SW480 (cell line): ENCODE data around the gene PZP.

Source experiments
- DNase-seq: peaks from one replicate; pipeline ENCODE4 v3.0.0-alpha.2; 2016; ENCODE audit warnings: low spot score

Gene PZP

DNA sequence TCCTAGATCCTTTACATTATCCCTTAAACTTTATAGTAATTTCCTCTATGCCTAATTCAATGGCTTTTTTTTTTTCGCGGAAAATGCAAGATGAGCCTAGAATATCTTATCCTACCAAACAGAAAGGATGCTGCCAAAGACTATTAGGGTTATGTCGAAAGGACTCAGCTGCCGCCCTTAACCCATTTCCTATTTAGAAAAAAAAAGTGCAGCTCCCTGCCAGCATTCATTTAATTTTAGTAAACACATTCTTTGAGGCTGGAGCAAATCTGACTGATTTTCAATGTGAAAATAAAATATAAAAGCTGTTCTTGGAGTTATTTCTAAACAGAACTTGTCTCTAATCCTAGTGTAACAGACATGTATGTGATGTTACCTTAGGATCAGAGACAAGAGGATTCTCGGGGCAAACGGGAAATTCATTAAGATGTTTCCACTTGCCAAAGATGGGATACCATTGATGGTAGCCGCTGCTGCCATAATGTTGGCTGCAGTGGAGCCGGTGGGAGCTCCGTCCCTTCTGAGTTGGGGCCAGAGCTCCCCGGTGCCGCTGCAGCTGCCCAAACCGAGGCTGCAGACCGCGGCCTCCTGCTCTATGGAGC, 84.3 kb downstream of the PZP start:
- no peak for DNase-seq

DNA sequence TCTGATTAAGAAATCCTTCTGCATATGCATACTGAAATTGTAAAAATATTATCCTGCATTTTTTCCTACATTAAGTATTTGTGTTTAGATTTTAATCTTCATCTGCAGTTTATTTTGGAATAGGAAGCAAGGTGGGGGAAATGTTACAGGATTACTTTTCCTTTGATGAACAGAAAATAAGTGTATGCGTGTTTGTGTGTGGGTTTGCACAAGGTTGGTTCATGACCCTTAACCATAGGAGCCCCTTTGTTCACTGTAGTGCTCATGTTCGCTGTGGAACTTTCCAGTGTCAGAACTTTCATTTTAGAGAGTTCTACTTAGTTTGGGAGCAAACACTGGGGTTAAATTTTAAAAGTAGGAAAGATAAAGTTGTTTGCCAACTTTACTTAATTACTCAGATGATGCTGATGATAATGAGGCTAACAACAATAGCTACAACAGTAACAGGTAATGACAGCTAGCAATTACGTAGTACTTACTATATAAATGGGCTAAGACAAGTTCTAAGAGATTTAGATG, 86.0 kb downstream of the PZP start:
- DNase-seq: peak; percentile 20

DNA sequence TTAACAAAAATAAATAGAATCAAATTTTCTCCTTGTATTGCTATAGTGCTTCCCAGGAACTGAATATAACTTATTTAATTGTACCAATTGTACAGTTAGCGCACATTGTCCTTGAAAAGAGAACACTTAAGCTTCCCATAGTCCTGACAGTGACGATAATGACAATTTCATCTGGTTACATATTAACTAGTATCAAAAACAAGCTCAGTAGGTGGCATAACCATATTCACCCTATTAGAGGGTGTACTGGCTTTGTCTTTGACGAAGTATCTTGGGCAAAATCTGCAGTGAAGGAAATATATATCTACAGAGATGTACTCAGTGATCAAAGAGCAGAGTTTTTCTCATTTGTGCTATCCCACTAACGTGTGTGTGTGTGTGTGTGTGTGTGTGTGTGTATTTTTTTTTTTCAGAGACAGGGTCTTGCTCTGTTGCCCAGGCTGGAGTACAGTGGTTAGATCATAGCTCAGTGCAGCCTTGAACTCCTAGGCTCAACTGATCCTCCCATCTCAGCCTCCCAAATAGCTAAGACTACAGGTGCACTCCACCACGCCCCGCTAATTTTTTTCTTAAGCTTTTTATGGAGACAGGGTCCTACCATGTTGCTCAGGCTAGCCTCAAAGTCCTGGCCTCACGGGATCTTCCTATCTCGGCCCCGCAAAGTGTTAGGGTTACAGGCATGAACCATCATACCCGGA, 87.6 kb downstream of the PZP start:
- peak; percentile 26 for DNase-seq

- no peak for DNase-seq
Measured at GRCh38 chr12:9118158-9118557, 90.0 kb downstream of the PZP start.

GRCh38 chr12:9115731-9116559, 92.2 kb downstream of the PZP start, which contains the start of gene A2M:
TSS of gene A2M (minus strand) at chr12:9115919. CDS start at chr12:9115849, 70 bp downstream.
- peak; percentile 18 for DNase-seq

DNA sequence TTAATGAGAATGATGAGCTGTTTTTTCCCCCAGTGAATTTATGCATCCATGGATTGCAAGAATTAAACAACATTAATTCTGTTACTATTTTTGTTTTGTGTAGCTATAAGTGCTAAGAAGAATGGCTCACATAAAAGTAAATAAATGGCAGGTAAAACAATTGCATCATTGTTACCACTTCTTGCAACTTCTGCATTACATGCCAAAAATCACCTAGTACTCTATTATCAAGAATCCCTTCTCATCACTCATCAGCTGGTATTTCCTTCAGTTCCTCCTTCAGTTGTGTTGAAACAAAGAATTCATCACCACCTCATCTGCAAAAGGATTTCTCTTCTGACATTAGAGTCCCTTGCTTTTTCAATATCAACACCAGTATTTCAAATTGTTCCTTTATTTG, 93.2 kb downstream of the PZP start:
- no peak for DNase-seq

GRCh38 chr12:9113987-9114309, 94.2 kb downstream of the PZP start:
- no peak for DNase-seq

GRCh38 chr12:9113296-9113986, 94.8 kb downstream of the PZP start:
- DNase-seq: no peak

DNA sequence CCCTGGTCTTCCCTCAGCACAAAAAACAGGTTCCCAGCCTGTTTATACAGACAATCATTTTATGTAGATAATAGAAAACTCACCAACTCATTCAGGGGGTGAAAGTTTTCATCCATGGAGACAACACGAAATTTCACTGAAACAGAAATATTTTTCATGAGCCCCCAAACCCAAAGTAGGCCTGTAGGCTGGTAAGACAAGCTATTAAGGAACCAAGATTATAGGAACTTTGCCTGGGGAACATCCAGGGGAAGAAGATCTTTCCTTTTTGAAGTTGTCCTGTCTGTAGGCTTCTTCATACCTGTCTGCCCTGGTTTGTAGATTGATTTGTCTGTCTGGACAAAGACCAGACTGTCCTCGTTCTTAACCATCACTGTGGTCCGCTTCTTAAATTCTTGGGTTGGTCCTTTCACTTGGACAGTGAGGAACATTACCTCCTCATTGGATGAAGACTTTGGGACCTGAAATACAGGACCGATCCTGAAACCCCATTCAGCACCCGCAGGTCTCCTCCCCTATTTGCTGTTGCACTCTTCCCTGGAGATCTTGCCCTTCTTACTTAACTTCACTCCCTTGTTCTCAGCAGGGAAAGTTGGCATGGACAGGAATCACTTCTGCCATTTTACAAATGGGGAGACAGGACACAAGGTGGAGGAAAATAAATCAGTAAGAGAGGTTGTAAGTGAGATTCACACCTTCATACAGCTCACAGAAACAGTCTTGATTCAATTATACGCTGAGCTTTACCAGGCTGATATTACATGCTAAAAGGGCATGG, 95.9 kb downstream of the PZP start:
- DNase-seq: no peak

DNA sequence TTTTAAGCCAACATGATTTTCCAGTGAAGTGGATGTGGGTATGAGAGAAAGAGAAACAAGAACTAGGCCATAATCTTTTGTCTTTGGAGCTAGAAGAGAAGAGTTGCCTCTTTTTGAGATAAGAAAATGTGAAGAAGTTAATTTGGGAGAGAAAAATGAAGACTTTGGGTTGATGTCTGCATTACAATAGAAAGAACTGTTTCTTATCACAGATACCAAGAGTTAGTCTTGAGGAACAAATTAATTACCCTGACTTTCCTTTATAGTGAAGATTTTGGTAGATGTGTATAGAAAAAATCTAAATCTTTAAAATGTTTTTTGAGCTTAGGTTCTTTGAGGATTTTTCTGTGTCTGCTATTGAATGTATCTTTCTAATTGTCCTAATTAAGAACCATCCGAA, 96.7 kb downstream of the PZP start:
- DNase-seq: no peak

- DNase-seq: no peak
Measured at GRCh38 chr12:9109737-9110491, 98.3 kb downstream of the PZP start.

- DNase-seq: no peak
Measured at GRCh38 chr12:9109213-9109522, 99.0 kb downstream of the PZP start.

GRCh38 chr12:9108504-9109212, 99.5 kb downstream of the PZP start:
- no peak for DNase-seq

GRCh38 chr12:9107542-9107873, 100.7 kb downstream of the PZP start:
- no peak for DNase-seq

- no peak for DNase-seq
Measured at GRCh38 chr12:9106610-9107541, 101.3 kb downstream of the PZP start.

GRCh38 chr12:9106067-9106466, 102.1 kb downstream of the PZP start:
- no peak for DNase-seq

- DNase-seq: no peak
Measured at GRCh38 chr12:9104767-9105423, 103.3 kb downstream of the PZP start.

- DNase-seq: no peak
Measured at GRCh38 chr12:9104087-9104486, 104.1 kb downstream of the PZP start.
